HCT116 (cell line): ENCODE data around the gene HPN. TPM values are rescaled to one million over a fixed set of nuclear protein-coding genes. Genes with fewer than 3 reads are reported as not detected.

Experiments used
- CEBPB ChIP-seq: IDR thresholded peaks from 2 replicates; pipeline ENCODE4 v1.6.1; 2012; ENCODE audit warnings: low read depth
- FOSL1 ChIP-seq: IDR thresholded peaks from 2 replicates; pipeline ENCODE4 v1.6.1; 2012; ENCODE audit warnings: low read depth
- SIN3A ChIP-seq: IDR thresholded peaks from 2 replicates; pipeline ENCODE4 v1.6.1; 2012; ENCODE audit warnings: low read depth
- TCF7L2 ChIP-seq: IDR thresholded peaks from 2 replicates; pipeline ENCODE4 v1.7.0; 2011; ENCODE audit warnings: borderline replicate concordance, inconsistent platforms; ENCODE audit not compliant: insufficient read depth, insufficient read length; ENCODE audit errors: extremely low read depth
- ZBTB33 ChIP-seq: IDR thresholded peaks from 2 replicates; pipeline ENCODE4 v1.6.1; 2011; ENCODE audit warnings: mild to moderate bottlenecking, low read length, moderate library complexity; ENCODE audit not compliant: insufficient replicate concordance; ENCODE audit errors: extremely low read depth
- ZFX ChIP-seq: fragments of 450-650 bp; IDR thresholded peaks from 2 replicates; pipeline ENCODE4 v1.6.1; 2017
- total RNA-seq: library from RNA; stranded (reverse); gene quantifications from one replicate; pipeline ENCODE4 v1.2.1, GENCODE V29; 2021; ENCODE audit not compliant: unreplicated experiment
- TF ChIP-seq, protein P1 (sequence below): IDR thresholded peaks from 2 replicates; pipeline ENCODE4 v1.6.1; 2012; ENCODE audit warnings: low read depth

The HPN gene
- total RNA-seq, 1 experiment from 2014 or later: 0.32 TPM

DNA sequence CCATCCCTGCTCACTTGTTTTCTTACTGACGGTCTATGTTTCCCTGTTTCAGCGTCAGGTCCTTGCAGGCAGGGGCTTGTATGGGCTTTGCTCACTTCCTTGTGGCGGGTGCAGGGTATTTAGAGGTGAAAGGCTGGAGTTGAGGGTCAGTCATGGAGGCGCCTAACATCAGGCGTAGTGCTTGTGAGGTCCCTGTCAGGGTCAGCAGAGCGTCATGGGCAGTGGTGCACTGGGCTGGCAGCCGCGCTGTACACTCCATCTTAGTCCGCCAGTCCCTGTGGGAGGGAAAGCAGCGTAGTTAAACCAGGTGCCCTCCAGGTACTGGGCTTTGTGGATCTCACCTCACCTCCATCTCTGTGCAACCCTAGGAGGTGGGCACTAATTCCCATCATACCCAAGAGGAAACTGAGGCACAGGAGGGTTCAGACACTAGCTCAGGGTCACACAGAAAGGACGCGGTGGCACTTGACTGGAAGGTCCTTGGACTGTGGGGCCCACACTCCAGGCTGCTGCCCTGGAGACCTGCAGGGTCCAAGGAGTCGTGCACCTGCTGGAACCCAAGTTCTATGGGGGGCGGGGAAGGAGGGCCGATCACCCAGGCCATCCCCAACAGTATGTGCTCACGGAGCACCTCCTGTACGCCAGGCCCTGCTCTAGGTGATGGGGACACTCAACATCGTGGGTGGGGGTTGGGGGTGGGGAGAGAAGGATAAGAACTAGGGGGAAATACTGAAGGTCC is 36.8 kb upstream of the HPN start (continued):
- TF ChIP-seq, protein P1, sequence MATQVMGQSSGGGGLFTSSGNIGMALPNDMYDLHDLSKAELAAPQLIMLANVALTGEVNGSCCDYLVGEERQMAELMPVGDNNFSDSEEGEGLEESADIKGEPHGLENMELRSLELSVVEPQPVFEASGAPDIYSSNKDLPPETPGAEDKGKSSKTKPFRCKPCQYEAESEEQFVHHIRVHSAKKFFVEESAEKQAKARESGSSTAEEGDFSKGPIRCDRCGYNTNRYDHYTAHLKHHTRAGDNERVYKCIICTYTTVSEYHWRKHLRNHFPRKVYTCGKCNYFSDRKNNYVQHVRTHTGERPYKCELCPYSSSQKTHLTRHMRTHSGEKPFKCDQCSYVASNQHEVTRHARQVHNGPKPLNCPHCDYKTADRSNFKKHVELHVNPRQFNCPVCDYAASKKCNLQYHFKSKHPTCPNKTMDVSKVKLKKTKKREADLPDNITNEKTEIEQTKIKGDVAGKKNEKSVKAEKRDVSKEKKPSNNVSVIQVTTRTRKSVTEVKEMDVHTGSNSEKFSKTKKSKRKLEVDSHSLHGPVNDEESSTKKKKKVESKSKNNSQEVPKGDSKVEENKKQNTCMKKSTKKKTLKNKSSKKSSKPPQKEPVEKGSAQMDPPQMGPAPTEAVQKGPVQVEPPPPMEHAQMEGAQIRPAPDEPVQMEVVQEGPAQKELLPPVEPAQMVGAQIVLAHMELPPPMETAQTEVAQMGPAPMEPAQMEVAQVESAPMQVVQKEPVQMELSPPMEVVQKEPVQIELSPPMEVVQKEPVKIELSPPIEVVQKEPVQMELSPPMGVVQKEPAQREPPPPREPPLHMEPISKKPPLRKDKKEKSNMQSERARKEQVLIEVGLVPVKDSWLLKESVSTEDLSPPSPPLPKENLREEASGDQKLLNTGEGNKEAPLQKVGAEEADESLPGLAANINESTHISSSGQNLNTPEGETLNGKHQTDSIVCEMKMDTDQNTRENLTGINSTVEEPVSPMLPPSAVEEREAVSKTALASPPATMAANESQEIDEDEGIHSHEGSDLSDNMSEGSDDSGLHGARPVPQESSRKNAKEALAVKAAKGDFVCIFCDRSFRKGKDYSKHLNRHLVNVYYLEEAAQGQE: no peak
- no peak for TF ChIP-seq FOSL1
- TF ChIP-seq ZFX: no peak
- no peak for TF ChIP-seq CEBPB
- TF ChIP-seq TCF7L2: no peak
- TF ChIP-seq ZBTB33: no peak
- no peak for TF ChIP-seq SIN3A
- TF ChIP-seq, all 23 proteins: peak for 0
